Measurements from ENCODE around the gene GTPBP8. TPM values are rescaled to one million over a fixed set of nuclear protein-coding genes. Genes with fewer than 3 reads are reported as not detected.

GTPBP8 gene
- polyA plus RNA-seq, 1 experiment: 17.3 TPM

DNA sequence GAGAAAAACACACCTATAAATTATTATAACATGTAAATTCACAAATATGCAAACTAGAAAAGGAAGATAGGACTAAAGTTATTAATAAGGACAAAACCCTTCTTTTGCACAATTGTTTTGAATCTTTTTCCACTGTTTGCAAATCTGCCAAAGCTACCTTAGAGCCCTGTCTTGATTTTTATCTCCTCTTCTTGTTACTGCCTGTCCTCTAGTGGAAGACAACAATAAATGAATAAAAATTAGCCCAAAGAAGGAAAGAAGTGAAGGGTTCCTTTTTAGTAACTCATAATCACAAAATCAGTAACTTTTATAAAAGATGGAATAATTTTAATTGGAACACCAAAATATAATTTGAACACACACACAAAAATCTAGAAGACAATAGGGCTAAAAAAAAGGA is 18.6 kb upstream of the GTPBP8 start:
- ChIA-PET CTCF (interaction anchor here (0.5 to 0.7 kb wide), 2 partner anchors 13 to 35 kb away, joined by 3 to 4 read pairs; no protein-coding TSS in a partner anchor), POLR2A (no interaction called here)
- H3K4me3 ChIP-seq (ENCODE audit: low read depth, low read length): no peak overlapping the region
- DNase-seq (ENCODE audit: low read depth, low spot score): no peak
- TF ChIP-seq, protein P1, sequence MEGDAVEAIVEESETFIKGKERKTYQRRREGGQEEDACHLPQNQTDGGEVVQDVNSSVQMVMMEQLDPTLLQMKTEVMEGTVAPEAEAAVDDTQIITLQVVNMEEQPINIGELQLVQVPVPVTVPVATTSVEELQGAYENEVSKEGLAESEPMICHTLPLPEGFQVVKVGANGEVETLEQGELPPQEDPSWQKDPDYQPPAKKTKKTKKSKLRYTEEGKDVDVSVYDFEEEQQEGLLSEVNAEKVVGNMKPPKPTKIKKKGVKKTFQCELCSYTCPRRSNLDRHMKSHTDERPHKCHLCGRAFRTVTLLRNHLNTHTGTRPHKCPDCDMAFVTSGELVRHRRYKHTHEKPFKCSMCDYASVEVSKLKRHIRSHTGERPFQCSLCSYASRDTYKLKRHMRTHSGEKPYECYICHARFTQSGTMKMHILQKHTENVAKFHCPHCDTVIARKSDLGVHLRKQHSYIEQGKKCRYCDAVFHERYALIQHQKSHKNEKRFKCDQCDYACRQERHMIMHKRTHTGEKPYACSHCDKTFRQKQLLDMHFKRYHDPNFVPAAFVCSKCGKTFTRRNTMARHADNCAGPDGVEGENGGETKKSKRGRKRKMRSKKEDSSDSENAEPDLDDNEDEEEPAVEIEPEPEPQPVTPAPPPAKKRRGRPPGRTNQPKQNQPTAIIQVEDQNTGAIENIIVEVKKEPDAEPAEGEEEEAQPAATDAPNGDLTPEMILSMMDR (IDR thresholded peaks at IDR 0.05; ENCODE audit: low read depth, low read length): no peak
- peaks cover 13% of the 10 kb centered on the region for H3K27me3 ChIP-seq (ENCODE audit: control insufficient read depth, insufficient read depth, low read length)
- no peaks in the 10 kb centered on the region for H3K9me3 ChIP-seq (ENCODE audit: control insufficient read depth, insufficient read depth, low read length)
- H3K27ac ChIP-seq (ENCODE audit: low read depth, low read length): no peak overlapping the region

DNA sequence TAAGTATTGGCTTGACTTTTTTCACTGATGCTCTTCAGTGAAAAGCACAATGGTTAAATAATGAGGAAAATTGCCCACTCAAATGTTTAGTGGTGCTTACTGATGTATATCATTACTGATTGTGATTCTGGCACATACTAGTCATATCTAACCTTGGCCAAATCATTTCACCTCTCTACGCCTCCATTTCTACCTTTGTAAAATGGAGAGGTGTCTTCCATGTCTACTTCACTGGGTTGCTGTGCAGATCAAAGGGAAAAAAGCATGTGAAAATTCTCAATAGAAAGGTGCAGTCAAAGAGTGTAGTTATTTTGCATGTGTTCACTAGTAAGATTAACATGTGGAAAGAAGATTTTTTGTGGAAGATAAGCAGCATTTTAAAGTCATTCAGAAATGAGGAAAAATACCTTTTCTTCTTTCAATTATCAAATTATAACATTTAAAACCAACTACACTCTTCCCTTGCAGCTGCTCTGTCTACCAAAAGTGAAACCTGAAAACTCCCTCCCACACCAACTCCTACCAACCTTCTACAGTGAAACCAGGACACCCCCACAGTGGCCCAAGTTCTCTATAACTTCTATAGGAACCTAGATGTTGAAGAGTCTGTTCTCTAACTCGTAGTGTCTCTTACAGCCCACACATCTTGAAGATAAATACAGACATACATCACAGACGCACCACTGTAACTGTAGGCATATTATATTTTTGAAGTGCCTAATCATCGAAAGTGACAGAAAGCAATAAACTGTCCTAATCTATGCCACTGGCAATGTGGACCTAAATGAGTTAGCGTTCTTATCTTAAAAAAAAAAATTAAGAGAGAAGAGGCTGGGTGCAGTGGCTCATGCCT is 17.2 kb upstream of the GTPBP8 start:
- no peak overlapping the region for H3K27ac ChIP-seq (ENCODE audit: low read depth, low read length)
- peaks cover 5% of the 10 kb centered on the region for H3K27me3 ChIP-seq (ENCODE audit: control insufficient read depth, insufficient read depth, low read length)
- TF ChIP-seq, protein P1 (IDR thresholded peaks at IDR 0.05; ENCODE audit: low read depth, low read length): no peak
- H3K9me3 ChIP-seq (ENCODE audit: control insufficient read depth, insufficient read depth, low read length): no peaks in the 10 kb centered on the region
- no peak overlapping the region for H3K4me3 ChIP-seq (ENCODE audit: low read depth, low read length)
- POLR2A ChIA-PET: interaction anchor here (0.6 kb wide), 1 partner anchor 357 kb away, joined by 8 read pairs; no protein-coding TSS in a partner anchor
- CTCF ChIA-PET: interaction anchor here (1.0 to 1.1 kb wide), 3 partner anchors 10 to 391 kb away, joined by 3 to 4 read pairs (median 3); no protein-coding TSS in a partner anchor
- DNase-seq (ENCODE audit: low read depth, low spot score): no peak

DNA sequence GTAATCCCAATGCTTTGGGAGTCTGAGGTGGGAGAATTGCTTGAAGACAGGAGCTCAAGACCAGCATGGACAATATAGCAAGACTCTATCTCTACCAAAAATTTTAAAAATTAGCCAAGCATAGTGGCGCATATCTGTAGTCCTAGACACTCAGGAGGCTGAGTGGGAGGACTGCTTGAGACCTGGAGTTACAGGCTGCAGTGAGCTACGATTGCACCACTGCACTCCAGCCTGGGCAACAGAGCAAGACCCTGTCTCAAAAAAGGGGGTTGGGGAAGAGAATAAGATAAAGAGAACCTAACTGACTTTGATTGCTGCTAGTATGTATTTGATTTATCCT is 16.6 kb upstream of the GTPBP8 start:
- TF ChIP-seq, protein P1 (IDR thresholded peaks at IDR 0.05; ENCODE audit: low read depth, low read length): no peak
- Histone ChIP-seq H3K27me3 (ENCODE audit: control insufficient read depth, insufficient read depth, low read length) (peaks cover 5% of the 10 kb centered on the region), H3K4me3 (ENCODE audit: low read depth, low read length) (no peak overlapping the region), H3K9me3 (ENCODE audit: control insufficient read depth, insufficient read depth, low read length) (no peaks in the 10 kb centered on the region), H3K27ac (ENCODE audit: low read depth, low read length) (no peak overlapping the region)
- ChIA-PET POLR2A (interaction anchor here (0.6 kb wide), 1 partner anchor 358 kb away, joined by 8 read pairs; no protein-coding TSS in a partner anchor), CTCF (interaction anchor here (1.0 to 1.1 kb wide), 2 partner anchors 9 to 392 kb away, joined by 3 to 4 read pairs; no protein-coding TSS in a partner anchor)
- DNase-seq (ENCODE audit: low read depth, low spot score): no peak

DNA sequence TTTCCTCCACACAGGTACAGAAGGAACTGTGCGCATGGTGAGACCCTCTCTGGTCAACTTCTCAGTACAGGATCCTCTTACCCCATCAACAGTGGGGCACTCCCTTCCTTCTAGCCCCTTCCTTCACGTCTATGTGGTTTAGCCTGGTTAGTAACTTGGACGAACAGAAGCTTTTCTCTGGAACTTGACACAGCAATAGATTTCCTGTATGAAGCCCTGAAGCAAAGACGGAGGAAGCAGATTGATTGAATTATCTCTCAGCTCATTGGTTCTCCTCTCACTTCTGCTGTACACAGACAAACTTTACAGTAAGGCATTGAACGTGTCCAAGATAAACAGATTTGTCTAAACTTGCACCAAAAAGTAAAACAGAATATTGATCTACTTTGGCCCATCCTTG is 15.9 kb upstream of the GTPBP8 start, which contains the start of gene CD200R1:
Gene CD200R1, minus strand, starts transcription at position 210 of the 400 bp plus-strand sequence. CDS start 246 bp downstream, outside the sequence.
- H3K27me3 ChIP-seq (ENCODE audit: control insufficient read depth, insufficient read depth, low read length): peaks cover 3% of the 10 kb centered on the region
- no peak within 1 kb of the TSS for H3K27ac ChIP-seq (ENCODE audit: low read depth, low read length)
- DNase-seq (ENCODE audit: low read depth, low spot score): no peak
- TF ChIP-seq, protein P1 (IDR thresholded peaks at IDR 0.05; ENCODE audit: low read depth, low read length): no peak
- H3K9me3 ChIP-seq (ENCODE audit: control insufficient read depth, insufficient read depth, low read length): no peaks in the 10 kb centered on the region
- no peak within 1 kb of the TSS for H3K4me3 ChIP-seq (ENCODE audit: low read depth, low read length)
- ChIA-PET POLR2A (no interaction called here), CTCF (interaction anchor here (1.1 kb wide), 1 partner anchor 393 kb away, joined by 4 read pairs; no protein-coding TSS in a partner anchor)

DNA sequence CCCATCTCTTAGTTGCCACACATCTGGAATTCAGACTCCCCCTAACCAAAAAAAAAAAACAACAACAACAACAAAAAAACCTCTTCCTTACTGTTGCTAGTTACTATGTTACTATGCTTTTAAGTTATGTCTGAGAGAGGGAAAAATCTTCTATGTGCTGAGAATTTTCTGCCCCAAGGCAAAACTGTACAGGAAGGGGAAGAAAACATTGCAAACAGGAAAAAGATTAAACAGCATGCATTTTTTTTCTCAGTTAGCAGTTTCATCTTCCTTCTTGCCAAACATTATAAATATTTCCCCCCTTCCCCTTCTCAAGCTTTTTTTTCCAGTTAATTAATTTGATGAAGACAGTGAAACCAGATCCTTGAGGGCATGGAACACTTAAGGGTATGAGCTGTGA is 14.8 kb upstream of the GTPBP8 start:
- ChIA-PET POLR2A (no interaction called here), CTCF (interaction anchor here (0.6 to 1.9 kb wide), 4 partner anchors 236 to 798 kb away, joined by 3 to 7 read pairs (median 4); no protein-coding TSS in a partner anchor)
- H3K4me3 ChIP-seq (ENCODE audit: low read depth, low read length): no peak overlapping the region
- peaks cover 3% of the 10 kb centered on the region for H3K27me3 ChIP-seq (ENCODE audit: control insufficient read depth, insufficient read depth, low read length)
- no peak for DNase-seq (ENCODE audit: low read depth, low spot score)
- no peaks in the 10 kb centered on the region for H3K9me3 ChIP-seq (ENCODE audit: control insufficient read depth, insufficient read depth, low read length)
- H3K27ac ChIP-seq (ENCODE audit: low read depth, low read length): no peak overlapping the region
- TF ChIP-seq, protein P1 (IDR thresholded peaks at IDR 0.05; ENCODE audit: low read depth, low read length): no peak
